ENCODE results near the gene PLEK. TPM values are rescaled to one million over a fixed set of nuclear protein-coding genes. Genes with fewer than 3 reads are reported as not detected.

Gene PLEK
- total and polyA plus RNA-seq, 2 of the 13 experiments (the other 11 are each of a cell fraction or from before 2014, with no cell fraction given), result not detected

DNA sequence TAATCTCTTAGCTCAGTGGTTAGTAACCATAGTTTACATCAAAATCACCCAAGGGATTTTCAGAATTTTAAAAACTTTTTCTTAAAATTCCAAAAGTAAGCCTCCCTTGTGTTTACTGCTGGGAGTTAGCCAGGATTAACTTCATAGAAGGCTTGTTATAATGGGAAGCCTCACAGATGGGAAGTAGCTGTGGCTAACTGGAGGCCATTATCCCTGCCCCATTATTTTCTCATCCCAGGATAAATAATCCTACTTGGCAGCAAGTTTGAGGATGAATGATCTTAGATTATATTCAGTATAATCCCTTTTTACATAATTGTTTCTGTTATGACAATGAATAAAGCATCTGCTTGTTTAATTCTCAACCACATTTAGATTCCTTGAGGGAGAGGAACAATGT is 25.5 kb downstream of the PLEK start:
- DNase-seq (ENCODE audit: low spot score) (no peak), ATAC-seq (no peak), FAIRE-seq (no peak)
- Histone ChIP-seq H3K9ac (ENCODE audit: insufficient read depth, low read depth, low read length) (no peak overlapping the region), H2AFZ (ENCODE audit: low read length) (no peak overlapping the region), H3K36me3 (replicated peaks in 1 of 2; ENCODE audit: control insufficient read depth in 1 of 2, insufficient read depth in 2 of 2, low read length in 2 of 2) (no peaks in the 10 kb centered on the region), H3K4me3 (replicated peaks in 1 of 3; ENCODE audit: insufficient read depth in 1 of 3, low read depth in 2 of 3, low read length in 3 of 3) (no peak overlapping the region), H3K79me2 (ENCODE audit: insufficient read depth, low read length) (no peaks in the 10 kb centered on the region), H4K20me1 (ENCODE audit: insufficient read depth, low read length) (no peaks in the 10 kb centered on the region), H3K4me2 (ENCODE audit: low read depth, low read length) (no peak overlapping the region), H3K9me3 (ENCODE audit: low read length) (no peaks in the 10 kb centered on the region), H3K4me1 (ENCODE audit: insufficient read depth, low read length) (0 out of 2 replicates have a peak, but pooled peaks cover 5% of the 10 kb centered on the region), H3K27me3 (ENCODE audit: control insufficient read depth in 1 of 2, insufficient read depth in 2 of 2, low read length in 2 of 2) (peaks cover 0 to 5% of the 10 kb centered on the region in 2 experiments; a peak in 1 of 5 replicates), H3K27ac (ENCODE audit: extremely low read length, insufficient read depth, low read length) (no peak overlapping the region)
- intact Hi-C loops (cut with micrococcal nuclease; ENCODE audit: unreplicated experiment) (no loop called here), in situ Hi-C loops (cut with HindIII; ENCODE audit: extremely low pct_ligation_motif_present, low pct_unique_long_range_greater_than_20kb) (no loop called here)
- CTCF ChIA-PET (ENCODE audit: low intra/inter-chr PET ratio, low total read pairs), result no interaction called here
- TF ChIP-seq, protein P1, sequence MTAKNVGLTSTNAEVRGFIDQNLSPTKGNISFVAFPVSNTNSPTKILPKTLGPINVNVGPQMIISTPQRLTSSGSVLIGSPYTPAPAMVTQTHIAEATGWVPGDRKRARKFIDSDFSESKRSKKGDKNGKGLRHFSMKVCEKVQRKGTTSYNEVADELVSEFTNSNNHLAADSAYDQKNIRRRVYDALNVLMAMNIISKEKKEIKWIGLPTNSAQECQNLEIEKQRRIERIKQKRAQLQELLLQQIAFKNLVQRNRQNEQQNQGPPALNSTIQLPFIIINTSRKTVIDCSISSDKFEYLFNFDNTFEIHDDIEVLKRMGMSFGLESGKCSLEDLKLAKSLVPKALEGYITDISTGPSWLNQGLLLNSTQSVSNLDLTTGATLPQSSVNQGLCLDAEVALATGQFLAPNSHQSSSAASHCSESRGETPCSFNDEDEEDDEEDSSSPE (CRISPR knock-in tag; IDR thresholded peaks at IDR 0.05), result no peak
- TF ChIP-seq PCBP1 (IDR thresholded peaks at IDR 0.05; ENCODE audit: borderline replicate concordance, low read depth, low read length) (no peak), ZNF30 (CRISPR knock-in tag; IDR thresholded peaks at IDR 0.05) (no peak), ZSCAN21 (CRISPR knock-in tag; IDR thresholded peaks at IDR 0.05; ENCODE audit: borderline replicate concordance) (no peak)
- BruUV-seq (replicated peaks), result no TSS peak
- POLR2A ChIA-PET, result no interaction called here

DNA sequence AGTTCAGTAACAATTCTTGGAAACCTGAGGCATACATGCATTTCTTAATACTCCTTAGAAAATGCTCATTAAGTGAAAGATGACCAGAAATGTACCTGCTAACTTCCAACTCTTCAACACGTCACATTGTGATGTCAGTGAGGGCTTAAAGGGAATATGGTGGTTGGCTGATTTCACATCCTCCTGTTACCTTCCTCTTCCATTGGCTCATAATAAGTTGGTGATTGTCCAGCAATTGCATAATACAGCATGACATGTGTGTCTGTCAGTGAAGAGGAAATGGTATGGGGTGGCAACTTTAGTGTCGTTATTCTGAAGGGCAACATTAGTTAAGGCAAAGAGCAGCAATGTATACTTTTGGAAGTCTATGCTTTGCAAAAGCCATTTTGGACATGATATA is 26.0 kb downstream of the PLEK start:
- intact Hi-C loops (cut with micrococcal nuclease; ENCODE audit: unreplicated experiment), result no loop called here
- Histone ChIP-seq H3K9ac (ENCODE audit: insufficient read depth, low read depth, low read length) (no peak overlapping the region), H2AFZ (ENCODE audit: low read length) (no peak overlapping the region), H3K4me3 (replicated peaks in 1 of 3; ENCODE audit: insufficient read depth in 1 of 3, low read depth in 2 of 3, low read length in 3 of 3) (no peak overlapping the region), H3K27ac (ENCODE audit: extremely low read length, insufficient read depth, low read length) (no peak overlapping the region), H3K79me2 (ENCODE audit: insufficient read depth, low read length) (no peaks in the 10 kb centered on the region), H3K27me3 (ENCODE audit: control insufficient read depth in 1 of 2, insufficient read depth in 2 of 2, low read length in 2 of 2) (peaks cover 0 to 8% of the 10 kb centered on the region in 2 experiments; a peak in 1 of 5 replicates), H3K9me3 (ENCODE audit: low read length) (no peaks in the 10 kb centered on the region), H3K4me2 (ENCODE audit: low read depth, low read length) (no peak overlapping the region), H3K36me3 (replicated peaks in 1 of 2; ENCODE audit: control insufficient read depth in 1 of 2, insufficient read depth in 2 of 2, low read length in 2 of 2) (no peaks in the 10 kb centered on the region), H4K20me1 (ENCODE audit: insufficient read depth, low read length) (no peaks in the 10 kb centered on the region), H3K4me1 (ENCODE audit: insufficient read depth, low read length) (0 out of 2 replicates have a peak, but pooled peaks cover 5% of the 10 kb centered on the region)
- FAIRE-seq (no peak), ATAC-seq (no peak), DNase-seq (ENCODE audit: low spot score) (no peak)
- POLR2A ChIA-PET, result no interaction called here
- WGBS (ENCODE audit: low lambda C conversion rate), result 11% methylated on average over 2 of the region's 2 CpGs
- in situ Hi-C loops (cut with HindIII; ENCODE audit: extremely low pct_ligation_motif_present, low pct_unique_long_range_greater_than_20kb), result no loop called here
- BruUV-seq (replicated peaks), result no TSS peak
- CTCF ChIA-PET (ENCODE audit: low intra/inter-chr PET ratio, low total read pairs), result no interaction called here
- no peak for TF ChIP-seq CCAR2 (optimal IDR thresholded peaks at IDR 0.05; ENCODE audit: low read depth, low read length)
- peak; percentile 59; the same call in 1 of the 2 replicates for TF ChIP-seq CREB1 (IDR thresholded peaks at IDR 0.05)
- TF ChIP-seq CREB1 (CRISPR knock-in tag; IDR thresholded peaks at IDR 0.05), result no peak

All from HepG2 (cell line).